Stimulated activated CD4-positive, alpha-beta T cell treated with anti-CD3 and anti-CD28 coated beads, TNF-alpha, amount 100 ng/mL, for 24 hours (primary cell): Measurements from ENCODE around the gene MTMR11.
"Not testable (repeated sequence)": the region's sequence is repeated elsewhere in the genome, so short reads cannot be mapped to it uniquely, and the experiment has no call there.

Source experiments
- DNase-seq, 3 experiments: peaks; one replicate each; pipeline ENCODE4 v3.0.0-alpha.2; 2020; ENCODE audit warnings: low read depth in 3 of 3

Gene MTMR11

DNA sequence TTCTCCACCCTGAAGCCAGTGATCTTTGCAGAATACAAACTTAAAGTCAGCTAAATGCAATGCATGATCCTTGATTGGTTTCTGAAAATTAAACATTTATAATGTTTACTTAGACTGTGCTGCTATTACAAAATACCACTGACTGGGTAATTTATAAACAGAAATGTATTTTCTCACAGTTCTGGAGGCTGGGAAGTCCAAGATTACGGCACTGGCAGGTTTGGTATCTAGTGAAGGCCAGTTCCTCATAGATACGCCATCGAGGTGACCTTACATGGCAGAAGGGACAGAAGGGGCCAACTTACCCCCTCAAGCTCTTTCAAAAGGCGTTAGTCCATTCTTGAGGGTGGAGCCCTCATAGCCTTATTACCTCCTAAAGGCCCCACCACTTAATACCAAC is 40.1 kb downstream of the MTMR11 start:
- no peak for DNase-seq

DNA sequence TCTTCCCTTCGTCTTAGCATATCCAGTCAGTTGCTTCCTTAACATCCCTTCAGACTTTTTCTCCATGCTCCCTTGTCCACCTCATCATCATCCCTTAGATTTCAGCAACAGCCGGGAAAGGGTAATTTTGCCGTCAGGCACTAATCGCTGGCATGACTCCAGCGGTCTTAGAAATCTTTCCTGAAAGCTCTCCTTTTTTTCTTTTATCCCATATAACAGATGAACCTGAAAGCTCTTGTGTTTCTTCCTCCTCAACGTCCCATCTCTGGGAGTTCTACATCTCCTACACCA is 47.7 kb downstream of the MTMR11 start:
- DNase-seq = no peak

DNA sequence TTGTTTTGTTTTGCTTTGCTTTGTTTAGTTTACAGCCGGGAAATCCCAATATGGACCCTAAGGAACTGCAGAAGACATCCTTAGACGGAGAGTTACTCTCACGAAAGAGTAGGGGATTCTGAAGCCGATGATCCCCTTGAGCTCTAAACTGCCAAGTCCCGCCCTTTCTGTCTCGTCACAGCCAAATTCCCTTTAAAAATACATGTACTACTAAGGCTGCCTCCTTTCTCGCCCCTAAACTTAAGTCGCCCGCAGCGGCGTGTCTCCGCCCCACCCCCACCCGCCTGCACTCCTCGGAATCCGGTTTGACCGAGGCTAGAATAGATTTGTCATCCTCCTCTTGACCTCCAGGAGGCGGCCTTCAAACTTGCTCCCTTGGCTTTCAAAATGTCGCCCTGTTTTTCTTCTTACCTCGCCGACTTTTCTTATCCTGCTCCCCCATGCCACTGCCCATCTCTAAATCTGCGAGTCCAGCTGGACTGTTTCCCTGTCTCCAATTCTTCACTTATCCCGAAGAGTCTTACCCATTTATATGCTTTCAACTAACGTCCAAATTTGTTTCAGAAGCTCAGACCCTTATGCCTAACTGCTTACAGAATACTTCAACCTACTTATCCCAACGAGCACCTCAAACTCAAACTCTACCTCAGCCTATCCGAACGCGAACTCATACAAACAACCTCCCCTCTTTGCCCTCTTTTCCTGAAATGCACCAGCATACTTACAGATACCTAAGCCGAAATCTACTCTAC is 48.3 kb downstream of the MTMR11 start:
- DNase-seq = peak; percentile 50 to 81 (median 59)

DNA sequence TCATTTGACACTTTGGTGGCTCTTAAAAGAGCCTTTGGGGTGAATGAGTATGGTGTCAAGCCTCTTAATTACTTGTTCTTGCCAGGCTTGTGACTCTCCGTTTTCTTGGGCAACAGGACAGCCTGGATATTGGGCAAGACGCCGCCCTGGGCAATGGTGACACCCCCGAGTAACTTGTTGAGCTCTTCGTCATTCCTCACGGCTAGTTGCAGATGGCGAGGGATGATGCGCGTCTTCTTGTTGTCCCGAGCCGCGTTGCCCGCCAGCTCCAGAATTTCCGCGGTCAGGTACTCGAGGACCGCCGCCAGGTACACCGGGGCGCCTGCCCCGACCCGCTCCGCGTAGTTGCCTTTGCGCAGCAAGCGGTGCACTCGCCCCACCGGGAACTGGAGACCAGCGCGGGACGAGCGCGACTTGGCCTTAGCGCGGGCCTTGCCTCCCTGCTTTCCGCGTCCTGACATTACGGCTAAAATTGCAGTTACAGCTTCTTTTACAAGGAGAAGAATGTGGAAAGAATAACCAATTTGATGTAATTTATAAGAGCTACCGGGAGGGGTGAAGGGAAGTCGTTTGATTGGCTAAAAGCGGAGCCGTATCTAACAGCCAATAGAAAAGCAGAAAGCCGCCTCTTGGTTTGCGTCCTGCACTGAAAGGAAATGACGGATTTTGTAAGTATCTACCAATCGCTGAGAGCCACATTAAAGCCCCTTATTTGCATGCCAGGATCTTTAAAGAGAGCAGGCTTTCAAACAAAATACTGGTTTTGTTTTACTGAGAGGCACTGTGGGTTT is 49.0 kb downstream of the MTMR11 start:
- DNase-seq = peak; percentile 47 to 65 (median 64)

DNA sequence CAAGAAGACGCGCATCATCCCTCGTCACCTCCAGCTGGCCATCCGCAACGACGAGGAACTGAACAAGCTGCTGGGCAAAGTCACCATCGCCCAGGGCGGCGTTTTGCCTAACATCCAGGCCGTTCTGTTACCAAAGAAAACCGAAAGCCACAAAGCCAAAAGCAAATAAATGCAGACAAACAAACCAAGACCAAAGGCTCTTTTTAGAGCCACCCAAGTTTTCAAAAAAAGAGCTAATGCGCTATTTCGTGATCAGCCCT is 49.6 kb downstream of the MTMR11 start:
- not testable (repeated sequence) for DNase-seq

DNA sequence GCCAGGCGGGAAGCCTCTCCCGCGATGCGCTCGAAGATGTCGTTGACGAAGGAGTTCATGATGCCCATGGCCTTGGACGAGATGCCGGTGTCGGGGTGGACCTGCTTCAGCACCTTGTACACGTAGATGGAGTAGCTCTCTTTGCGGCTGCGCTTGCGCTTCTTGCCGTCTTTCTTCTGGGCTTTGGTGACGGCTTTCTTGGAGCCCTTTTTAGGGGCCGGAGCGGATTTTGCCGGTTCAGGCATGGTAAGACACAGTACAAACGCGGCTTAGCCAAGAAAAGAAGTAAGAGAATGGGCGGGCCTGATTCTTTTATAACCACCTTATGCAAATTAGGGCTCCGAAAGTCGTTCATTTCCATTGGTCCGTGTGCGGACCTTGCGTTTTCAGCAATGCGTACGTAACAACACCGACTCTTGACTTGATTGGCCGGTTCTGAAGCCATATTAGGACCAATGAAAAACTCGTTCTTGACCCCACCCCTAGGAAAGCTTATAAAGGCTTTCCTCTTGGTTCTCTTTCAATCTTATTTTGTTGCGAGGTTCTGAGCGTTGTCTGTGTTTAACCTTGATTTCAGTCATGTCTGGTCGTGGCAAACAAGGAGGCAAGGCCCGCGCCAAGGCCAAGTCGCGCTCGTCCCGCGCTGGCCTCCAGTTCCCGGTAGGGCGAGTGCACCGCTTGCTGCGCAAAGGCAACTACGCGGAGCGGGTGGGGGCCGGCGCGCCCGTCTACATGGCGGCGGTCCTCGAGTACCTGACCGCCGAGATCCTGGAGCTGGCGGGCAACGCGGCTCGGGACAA is 50.1 kb downstream of the MTMR11 start:
- peak; percentile 72 to 79 (median 76) for DNase-seq

DNA sequence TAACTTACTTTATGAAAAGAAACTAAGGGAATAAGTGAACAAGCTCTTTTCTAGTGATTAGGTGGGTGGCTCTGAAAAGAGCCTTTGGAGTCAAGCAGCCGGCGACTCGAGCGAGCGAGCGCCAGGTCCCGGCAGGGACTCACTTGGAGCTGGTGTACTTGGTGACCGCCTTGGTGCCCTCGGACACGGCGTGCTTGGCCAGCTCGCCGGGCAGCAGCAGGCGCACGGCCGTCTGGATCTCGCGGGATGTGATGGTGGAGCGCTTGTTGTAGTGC is 50.6 kb downstream of the MTMR11 start:
- DNase-seq = not testable (repeated sequence)

DNA sequence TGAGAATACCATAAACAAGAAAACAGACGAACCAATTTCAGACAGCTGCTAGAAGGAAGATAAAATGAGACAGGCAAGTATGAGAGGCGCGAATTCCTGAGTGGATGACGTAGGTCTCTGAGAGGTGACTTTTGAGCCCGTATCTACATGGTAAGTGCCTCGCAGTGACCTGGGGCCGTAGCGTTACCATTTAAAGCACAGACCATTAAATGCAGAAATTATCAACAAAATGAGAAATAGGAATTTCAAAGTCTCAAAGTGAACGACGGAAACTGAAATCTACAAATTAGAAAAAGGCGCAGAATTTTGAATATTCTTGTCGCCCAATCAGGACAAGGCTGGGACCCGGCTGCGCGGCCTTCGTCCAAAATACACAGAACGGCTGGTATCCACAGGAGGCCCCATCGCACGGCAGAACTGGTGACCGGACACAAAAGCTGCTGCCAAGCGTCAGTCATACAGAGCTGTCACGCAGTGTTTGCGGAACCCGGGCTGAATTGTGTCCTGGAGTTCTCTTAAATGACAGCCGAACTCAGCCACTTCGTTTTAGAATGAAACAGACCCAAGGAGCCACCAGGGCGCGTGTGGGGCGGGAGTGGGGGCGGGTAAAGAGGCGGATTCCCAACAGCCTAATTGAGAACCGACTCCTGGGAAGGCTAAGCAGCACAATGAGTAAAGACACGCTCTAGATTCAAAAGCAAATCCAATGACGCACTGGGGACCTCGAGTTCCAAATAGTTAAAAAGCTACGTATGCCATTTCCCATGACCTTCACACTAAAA is 51.1 kb downstream of the MTMR11 start:
- peak in 2 of 3 experiments; percentile 23 to 77 for DNase-seq

DNA sequence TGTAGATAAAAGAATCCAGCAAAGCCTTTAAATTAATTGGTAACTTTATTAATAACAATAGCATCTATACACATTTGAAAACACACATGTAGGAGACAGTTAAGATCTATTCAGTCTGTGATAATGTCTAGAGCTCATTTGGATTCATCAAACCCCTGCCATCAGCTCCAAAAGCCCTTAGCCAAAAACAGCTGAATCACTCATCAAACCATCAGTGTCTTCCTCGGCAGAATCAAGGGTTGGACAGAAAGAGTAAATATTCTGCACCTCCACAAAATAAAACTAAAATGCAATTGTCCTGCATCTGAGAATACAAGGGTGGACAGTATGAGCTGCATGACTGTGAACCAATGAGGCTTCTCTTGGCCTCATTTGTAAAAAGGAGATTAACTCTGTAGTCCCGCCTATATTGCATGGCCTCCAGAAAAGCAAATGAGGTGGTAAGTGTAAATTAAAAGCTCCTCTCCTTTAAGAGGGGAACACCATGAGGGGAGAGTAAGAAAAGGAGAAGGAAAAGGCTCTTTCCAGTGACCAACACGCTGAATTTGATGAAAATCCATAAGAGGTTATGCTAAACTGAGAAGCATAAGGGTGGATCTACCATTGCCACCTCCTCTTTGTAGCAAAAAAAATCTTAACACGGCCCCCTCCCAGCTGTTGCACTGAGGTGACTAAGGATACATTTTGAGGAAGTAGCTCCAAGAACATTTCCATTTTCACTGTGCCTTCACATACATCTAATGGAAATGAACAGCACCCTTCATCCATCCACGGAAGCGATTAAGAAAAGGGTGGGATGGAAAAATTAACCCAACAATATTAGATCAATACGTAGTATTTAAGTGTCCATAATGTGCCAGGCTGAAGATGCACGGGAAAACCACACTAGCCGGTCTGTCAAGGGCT is 52.0 kb downstream of the MTMR11 start:
- DNase-seq = peak in 1 of 3 experiments; percentile 22

DNA sequence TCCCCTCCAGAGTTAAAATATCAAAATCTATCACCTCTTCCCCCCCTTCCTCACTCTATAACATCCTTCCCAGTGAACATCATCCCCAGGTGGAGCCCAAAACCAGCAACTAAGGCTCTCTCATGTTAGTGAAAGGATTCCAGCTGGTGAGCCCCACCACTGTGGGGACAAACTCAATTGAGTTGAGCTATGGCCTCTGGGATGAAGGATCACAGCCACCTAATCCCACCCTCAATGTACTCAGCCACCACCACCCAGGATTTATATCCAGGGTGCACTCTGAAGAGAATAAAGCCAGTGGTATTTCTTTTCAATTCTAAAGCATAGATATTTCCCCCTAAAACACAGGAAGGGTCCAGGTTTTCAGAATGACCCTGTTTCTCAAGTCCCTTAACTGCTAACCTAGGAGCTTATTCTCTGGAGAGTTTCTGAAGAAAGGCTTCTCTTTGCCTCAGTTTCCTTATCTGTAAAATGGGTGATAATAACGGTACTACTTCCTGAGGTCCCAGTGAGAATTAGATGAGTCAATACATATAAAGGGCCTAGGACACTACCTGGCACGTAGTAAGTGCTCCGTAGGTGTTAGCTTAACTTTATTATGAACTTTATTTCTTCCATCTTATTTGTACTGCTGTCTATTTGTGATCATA is 53.0 kb downstream of the MTMR11 start:
- DNase-seq = no peak

DNA sequence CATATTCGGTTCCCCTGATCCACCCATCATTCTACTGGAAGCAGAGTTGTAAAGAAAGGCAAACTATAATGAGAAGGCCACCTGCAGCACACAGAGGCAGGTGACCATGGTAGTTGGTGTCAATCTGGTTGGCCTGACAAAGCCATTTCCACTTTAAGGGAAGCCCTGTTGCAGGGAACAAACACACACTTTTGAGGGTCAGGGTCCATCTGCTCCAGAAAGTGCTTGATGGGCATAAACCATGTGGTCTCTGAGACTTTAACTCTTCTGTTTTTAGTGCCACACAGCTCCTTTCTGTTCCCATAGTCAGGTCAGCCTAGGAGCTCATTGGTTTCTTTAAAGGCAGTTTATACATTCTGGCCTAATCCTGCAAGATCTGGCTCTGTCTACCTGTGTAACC is 54.8 kb downstream of the MTMR11 start:
- no peak for DNase-seq

DNA sequence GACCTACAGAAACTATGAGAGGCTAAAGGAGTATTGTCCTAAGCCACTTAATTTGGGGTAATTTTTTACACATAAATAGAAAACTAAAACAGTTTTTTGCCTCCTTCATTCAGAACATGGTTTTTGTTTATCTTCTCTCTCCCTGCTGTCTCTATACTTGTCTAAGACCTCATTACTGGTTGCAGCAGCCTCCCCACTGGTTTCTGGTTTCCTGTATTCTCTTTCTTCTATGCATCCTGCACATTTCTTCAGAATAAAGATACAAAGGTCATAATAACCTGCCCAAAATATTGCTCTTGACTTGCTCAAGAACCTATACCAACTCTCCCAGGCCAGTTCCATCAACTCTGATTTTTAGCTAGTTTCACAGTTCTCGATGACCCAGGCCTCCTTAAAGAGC is 57.1 kb downstream of the MTMR11 start:
- no peak for DNase-seq
